GM19351 (cell line): Measurements from ENCODE around the gene USP24.
"Not testable (repeated sequence)": the region's sequence is repeated elsewhere in the genome, so short reads cannot be mapped to it uniquely, and the experiment has no call there.

Experiments
- ATAC-seq: cut with Tn5 transposase; IDR thresholded peaks from one replicate; pipeline ENCODE4 v1.9.1; 2021; ENCODE audit warnings: mild to moderate bottlenecking, moderate library complexity; ENCODE audit not compliant: unreplicated experiment

The USP24 gene

GRCh38 chr1:55040083-55040932 is 174.9 kb downstream of the USP24 start:
- no peak for ATAC-seq

DNA sequence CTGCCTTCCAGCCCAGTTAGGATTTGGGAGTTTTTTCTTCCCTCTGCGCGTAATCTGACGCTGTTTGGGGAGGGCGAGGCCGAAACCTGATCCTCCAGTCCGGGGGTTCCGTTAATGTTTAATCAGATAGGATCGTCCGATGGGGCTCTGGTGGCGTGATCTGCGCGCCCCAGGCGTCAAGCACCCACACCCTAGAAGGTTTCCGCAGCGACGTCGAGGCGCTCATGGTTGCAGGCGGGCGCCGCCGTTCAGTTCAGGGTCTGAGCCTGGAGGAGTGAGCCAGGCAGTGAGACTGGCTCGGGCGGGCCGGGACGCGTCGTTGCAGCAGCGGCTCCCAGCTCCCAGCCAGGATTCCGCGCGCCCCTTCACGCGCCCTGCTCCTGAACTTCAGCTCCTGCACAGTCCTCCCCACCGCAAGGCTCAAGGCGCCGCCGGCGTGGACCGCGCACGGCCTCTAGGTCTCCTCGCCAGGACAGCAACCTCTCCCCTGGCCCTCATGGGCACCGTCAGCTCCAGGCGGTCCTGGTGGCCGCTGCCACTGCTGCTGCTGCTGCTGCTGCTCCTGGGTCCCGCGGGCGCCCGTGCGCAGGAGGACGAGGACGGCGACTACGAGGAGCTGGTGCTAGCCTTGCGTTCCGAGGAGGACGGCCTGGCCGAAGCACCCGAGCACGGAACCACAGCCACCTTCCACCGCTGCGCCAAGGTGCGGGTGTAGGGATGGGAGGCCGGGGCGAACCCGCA is 175.7 kb downstream of the USP24 start, which contains the start of gene PCSK9:
Gene PCSK9 (plus strand): TSS at position 207 of the 741 bp plus-strand sequence. CDS start 290 bp downstream, at position 497.
- ATAC-seq: no peak

GRCh38 chr1:55038974-55039341 is 176.2 kb downstream of the USP24 start:
- no peak for ATAC-seq

DNA sequence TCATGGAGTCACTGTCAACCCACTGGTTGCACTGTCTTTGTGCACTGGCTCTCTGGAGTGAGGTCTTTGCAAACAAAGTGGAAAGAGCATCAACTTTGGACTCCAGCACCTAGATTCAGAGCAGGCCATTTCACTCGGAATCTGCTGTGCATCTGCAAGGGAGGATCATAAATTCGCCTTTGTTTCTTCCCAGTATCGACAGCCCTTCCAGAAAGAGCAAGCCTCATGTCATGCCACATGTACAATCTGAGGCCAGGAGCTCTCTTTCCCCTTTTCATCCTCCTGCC is 176.7 kb downstream of the USP24 start:
- ATAC-seq: no peak

DNA sequence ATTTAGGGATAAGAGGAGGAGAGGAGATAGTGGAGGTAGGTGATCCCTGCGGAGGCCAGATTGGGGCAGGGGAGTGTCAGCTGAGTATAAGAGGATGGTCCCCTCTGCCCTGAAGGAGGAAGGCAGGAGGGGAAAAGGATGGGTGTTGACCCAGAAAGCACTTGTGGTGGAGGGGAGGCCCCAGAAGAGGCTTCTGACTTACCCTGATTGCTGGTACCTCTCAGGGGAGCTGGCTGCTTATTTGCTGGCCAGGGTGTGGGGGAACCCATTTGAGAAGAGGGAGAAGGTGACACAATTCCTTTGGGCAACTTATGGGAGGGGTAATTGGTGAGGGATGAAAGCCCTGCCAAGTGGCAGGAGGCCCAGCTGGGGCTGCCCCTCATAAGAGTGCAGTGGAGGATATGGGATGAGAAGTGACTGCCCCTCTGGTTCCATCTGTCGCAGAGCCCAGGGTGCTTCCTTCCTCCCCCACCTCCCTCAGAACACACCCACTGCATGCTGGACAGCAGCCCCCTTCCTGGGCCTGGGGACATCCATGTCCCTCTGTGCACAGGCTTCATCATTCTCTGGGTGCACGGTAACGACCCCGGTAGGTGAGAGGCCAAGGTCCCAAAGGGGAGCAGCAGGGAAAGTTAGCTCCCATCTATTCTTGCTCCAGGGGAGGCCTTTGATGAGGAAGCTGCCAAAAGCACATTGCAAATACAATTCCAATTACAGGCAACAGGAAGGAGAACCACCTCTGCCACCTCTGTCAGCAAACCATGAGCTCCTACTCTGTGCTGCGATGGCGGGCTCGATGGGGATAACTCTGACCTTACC is 177.2 kb downstream of the USP24 start:
- ATAC-seq: no peak

GRCh38 chr1:55035904-55036303 is 179.3 kb downstream of the USP24 start:
- no peak for ATAC-seq

DNA sequence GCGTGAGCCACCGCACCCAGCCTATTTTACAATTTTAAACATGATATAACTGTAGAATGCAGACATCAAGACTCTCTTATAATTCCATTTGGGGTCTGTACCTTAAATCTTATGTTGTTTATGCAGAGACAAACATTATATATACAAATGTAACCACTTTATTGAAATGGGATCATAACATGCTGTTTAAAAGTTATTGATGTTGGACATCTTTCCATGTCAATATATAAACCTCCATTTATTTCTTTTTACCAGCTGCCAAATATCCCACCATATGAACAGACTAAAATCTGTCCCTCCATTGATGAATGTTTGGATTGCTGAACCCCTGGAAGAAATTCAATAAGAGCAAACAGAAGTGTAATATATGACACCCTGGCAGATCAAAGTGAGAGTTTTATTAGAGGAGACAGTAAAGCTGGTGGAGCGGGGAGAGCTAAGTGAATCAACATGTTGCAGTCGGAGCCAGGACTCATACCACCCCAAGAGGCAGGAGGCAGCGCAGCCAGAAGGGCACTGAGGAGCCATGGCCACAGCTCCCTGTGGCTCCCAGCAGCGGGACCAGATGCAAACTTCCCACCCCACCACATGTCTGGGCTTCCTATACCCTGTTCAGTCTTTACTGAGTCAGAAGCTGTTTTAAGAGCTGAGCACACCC is 180.6 kb downstream of the USP24 start:
- no peak for ATAC-seq

- ATAC-seq: no peak
These were observed 181.9 kb downstream of the USP24 start for GRCh38 chr1:55033265-55033614.

GRCh38 chr1:55031098-55031497 is 184.1 kb downstream of the USP24 start:
- not testable (repeated sequence) for ATAC-seq

- ATAC-seq: not testable (repeated sequence)
These were observed 188.5 kb downstream of the USP24 start for GRCh38 chr1:55026682-55027081.

- not testable (repeated sequence) for ATAC-seq
These were observed 191.0 kb downstream of the USP24 start for GRCh38 chr1:55024163-55024562.

- peak; percentile 96 for ATAC-seq
These were observed 193.1 kb downstream of the USP24 start for GRCh38 chr1:55021942-55022546.

DNA sequence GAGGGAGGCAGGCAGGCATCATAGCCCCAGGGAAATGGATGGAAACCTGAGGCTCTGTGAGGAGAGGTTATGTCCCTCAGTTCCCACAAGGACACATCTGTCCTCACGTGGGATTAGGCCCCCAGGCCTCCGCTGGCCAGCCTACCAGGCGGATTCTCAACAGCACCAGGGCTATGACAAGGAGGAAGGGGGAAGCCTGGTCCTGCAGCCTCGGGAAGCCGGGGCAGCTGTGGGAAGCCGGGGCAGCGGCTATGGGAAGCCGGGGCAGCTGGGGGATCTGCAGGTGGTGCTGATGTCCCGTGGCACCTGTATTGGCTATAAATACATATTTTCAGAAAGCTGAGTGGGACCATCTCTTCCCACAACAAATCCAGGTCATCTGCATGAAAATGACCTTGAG is 196.8 kb downstream of the USP24 start:
- ATAC-seq: no peak
